CD4-positive, alpha-beta T cell (primary cell): ENCODE measurements around the gene KCNF1. TPM values are rescaled to one million over a fixed set of nuclear protein-coding genes. Genes with fewer than 3 reads are reported as not detected.

Source experiments
- ATAC-seq: fragments of 200-7000 bp; cut with Tn5 transposase; one replicate; pipeline ENCODE4 v1.10.0; 2022; ENCODE audit warnings: mild to moderate bottlenecking; ENCODE audit not compliant: poor library complexity
- CTCF ChIA-PET: fragments of 350-600 bp; sonication (Branson Sonifier 250); formaldehyde crosslinking; loops from one replicate; lab custom pipeline; 2021; ENCODE audit warnings: antibody characterized with exemption, inconsistent platforms; lab: Charles Lee
- POLR2A ChIA-PET: fragments of 350-600 bp; sonication (Branson Sonifier 250); formaldehyde crosslinking; loops from one replicate; lab custom pipeline; 2021; ENCODE audit warnings: antibody characterized with exemption, inconsistent platforms; lab: Charles Lee
- DNase-seq, 14 experiments: peaks; one replicate each; pipeline ENCODE4 v3.0.0-alpha.2; 2013 to 2020; ENCODE audit warnings: mixed read lengths in 2 of 14
- H3K27ac ChIP-seq, 2 donors: one replicate each; pipeline versions ENCODE4 v1.5.1 to v1.7.0; 2013; ENCODE audit warnings: low read length in 2 of 2, low read depth in 1 of 2, mild to moderate bottlenecking in 1 of 2
- H3K27me3 ChIP-seq, 2 experiments: 1 replicate in 1 of 2; 2 replicates in 1 of 2; pipeline versions ENCODE4 v1.6.1 to v1.7.0; 2013; ENCODE audit warnings: low read length in 2 of 2, control low read depth in 1 of 2, mild to moderate bottlenecking in 1 of 2, moderate library complexity in 1 of 2; ENCODE audit not compliant: insufficient read depth in 2 of 2, control insufficient read depth in 1 of 2
- H3K36me3 ChIP-seq: one replicate; pipeline ENCODE4 v1.6.1; 2013; ENCODE audit warnings: low read length, control low read depth; ENCODE audit not compliant: insufficient read depth
- H3K4me1 ChIP-seq: one replicate; pipeline ENCODE4 v1.6.1; 2013; ENCODE audit warnings: low read length, control low read depth; ENCODE audit not compliant: insufficient read depth
- H3K4me3 ChIP-seq: one replicate; pipeline ENCODE4 v1.5.1; 2013; ENCODE audit warnings: mild to moderate bottlenecking, low read length, moderate library complexity
- H3K9me3 ChIP-seq, 2 experiments: 1 replicate in 1 of 2; 2 replicates in 1 of 2; pipeline versions ENCODE4 v1.6.1 to v1.7.0; 2013; ENCODE audit warnings: low read length in 2 of 2, mild to moderate bottlenecking in 2 of 2, control low read depth in 1 of 2, moderate library complexity in 1 of 2; ENCODE audit not compliant: control insufficient read depth in 1 of 2, insufficient read depth in 1 of 2
- H3K27ac Mint-ChIP-seq: one replicate; pipeline ENCODE4 v1.8.0; 2020; ENCODE audit warnings: mixed read lengths
- H3K27me3 Mint-ChIP-seq: one replicate; pipeline ENCODE4 v1.8.0; 2021; ENCODE audit warnings: mixed read lengths
- H3K36me3 Mint-ChIP-seq: one replicate; pipeline ENCODE4 v1.8.0; 2021; ENCODE audit warnings: low read depth, mixed read lengths
- H3K4me1 Mint-ChIP-seq: one replicate; pipeline ENCODE4 v1.8.0; 2021; ENCODE audit warnings: low read depth, mixed read lengths
- H3K4me3 Mint-ChIP-seq: one replicate; pipeline ENCODE4 v1.8.0; 2020; ENCODE audit warnings: mild to moderate bottlenecking, mixed read lengths
- H3K9me3 Mint-ChIP-seq: one replicate; pipeline ENCODE4 v1.8.0; 2020; ENCODE audit warnings: mixed read lengths
- CTCF ChIP-seq: fragments of 200-600 bp; IDR thresholded peaks from one replicate; pipeline ENCODE4 v1.8.0; 2022; ENCODE audit warnings: antibody characterized with exemption, mild to moderate bottlenecking
- intact Hi-C, 2 experiments: fragments of 100-400 bp; cut with DNase I in 1 of 2; cut with micrococcal nuclease in 1 of 2; formaldehyde crosslinking; loops; one replicate each; pipeline versions ENCODE4 v1.15.1 to v1.9.0; 2023 to 2025; cut with DNase I, micrococcal nuclease
- total RNA-seq, 174 experiments: library from RNA in 2 of 174; stranded (reverse) in 2 of 174; gene quantifications; one replicate each; pipeline ENCODE4 v1.2.3 and lab custom pipeline; 2021 to 2026

Gene KCNF1
- total RNA-seq, 2 experiments from 2014 or later: not detected

GRCh38 chr2:10885094-10885860 is 26.5 kb upstream of the KCNF1 start:
- ATAC-seq (no peak), DNase-seq (no peak)
- H3K4me1 Mint-ChIP-seq: peaks cover 6% of the 10 kb centered on the region
- Histone ChIP-seq H3K27me3 (peaks cover 0 to 2% of the 10 kb centered on the region in 2 experiments), H3K27ac (no peak overlapping the region), H3K36me3 (no peaks in the 10 kb centered on the region), H3K4me1 (no peaks in the 10 kb centered on the region), H3K9me3 (no peaks in the 10 kb centered on the region), H3K4me3 (no peak overlapping the region)
- POLR2A ChIA-PET: no interaction called here
- no peak overlapping the region for H3K4me3 Mint-ChIP-seq
- no peaks in the 10 kb centered on the region for H3K9me3 Mint-ChIP-seq
- CTCF ChIA-PET: no interaction called here
- TF ChIP-seq CTCF: no peak
- H3K36me3 Mint-ChIP-seq: no peaks in the 10 kb centered on the region
- intact Hi-C loops: no loop called here
- peaks cover 14% of the 10 kb centered on the region for H3K27me3 Mint-ChIP-seq
- H3K27ac Mint-ChIP-seq: no peak overlapping the region

- no peak overlapping the region for H3K27ac ChIP-seq
- no peak for DNase-seq
- no peaks in the 10 kb centered on the region for H3K4me1 Mint-ChIP-seq
- intact Hi-C loops: no loop called here
- H3K36me3 Mint-ChIP-seq: no peaks in the 10 kb centered on the region
- H3K36me3 ChIP-seq: no peaks in the 10 kb centered on the region
- no peaks in the 10 kb centered on the region for H3K4me1 ChIP-seq
- no peak overlapping the region for H3K4me3 ChIP-seq
- H3K9me3 Mint-ChIP-seq: no peaks in the 10 kb centered on the region
- no peaks in the 10 kb centered on the region for H3K9me3 ChIP-seq
- POLR2A ChIA-PET: no interaction called here
- peaks cover 22% of the 10 kb centered on the region for H3K27me3 Mint-ChIP-seq
- H3K27ac Mint-ChIP-seq: no peak overlapping the region
- H3K27me3 ChIP-seq: peaks cover 0 to 2% of the 10 kb centered on the region in 2 experiments
- TF ChIP-seq CTCF: no peak
- no peak for ATAC-seq
- CTCF ChIA-PET: interaction anchor here (0.6 kb wide), 1 partner anchor 1088 kb away, joined by 3 read pairs; no protein-coding TSS in a partner anchor
- no peak overlapping the region for H3K4me3 Mint-ChIP-seq
Measured at GRCh38 chr2:10887476-10887875, 24.3 kb upstream of the KCNF1 start.

- no peak overlapping the region for H3K4me3 ChIP-seq
- H3K36me3 Mint-ChIP-seq: no peaks in the 10 kb centered on the region
- H3K27me3 ChIP-seq: peaks cover 0 to 2% of the 10 kb centered on the region in 2 experiments
- DNase-seq: no peak
- no peak overlapping the region for H3K27ac Mint-ChIP-seq
- H3K9me3 ChIP-seq: no peaks in the 10 kb centered on the region
- intact Hi-C loops: no loop called here
- H3K4me1 Mint-ChIP-seq: no peaks in the 10 kb centered on the region
- POLR2A ChIA-PET: no interaction called here
- CTCF ChIA-PET: no interaction called here
- H3K4me3 Mint-ChIP-seq: no peak overlapping the region
- no peak overlapping the region for H3K27ac ChIP-seq
- no peaks in the 10 kb centered on the region for H3K9me3 Mint-ChIP-seq
- TF ChIP-seq CTCF: no peak
- ATAC-seq: no peak
- peaks cover 39% of the 10 kb centered on the region for H3K27me3 Mint-ChIP-seq
- H3K36me3 ChIP-seq: no peaks in the 10 kb centered on the region
- H3K4me1 ChIP-seq: no peaks in the 10 kb centered on the region
Measured at GRCh38 chr2:10889651-10890215, 22.0 kb upstream of the KCNF1 start.
